OCI-LY3 (cell line): ENCODE results near the gene LGALS9B.
"Not testable (repeated sequence)": the region's sequence is repeated elsewhere in the genome, so short reads cannot be mapped to it uniquely, and the experiment has no call there.

ENCODE experiments used
- H2AFZ ChIP-seq: fragments of 200-600, 300-600 bp; shearing (Covaris generic); 2 replicates; pipeline ENCODE4 v1.6.0; 2014; ENCODE audit warnings: antibody characterized with exemption, low read depth, low read length
- H3K27ac ChIP-seq: fragments of 200-600, 300-600 bp; sonication (generic); 2 replicates; pipeline ENCODE4 v1.5.1; 2014; ENCODE audit warnings: mild to moderate bottlenecking, low read length, moderate library complexity, mixed read lengths
- H3K27me3 ChIP-seq: fragments of 200-600, 300-600 bp; sonication (generic); 2 replicates; pipeline ENCODE4 v1.6.1; 2014; ENCODE audit warnings: low read depth, low read length, mixed read lengths
- H3K36me3 ChIP-seq: fragments of 200-600, 300-600 bp; sonication (generic); replicated peaks from 2 replicates; pipeline ENCODE3; 2014; ENCODE audit warnings: low read depth, low read length, mixed read lengths
- H3K4me1 ChIP-seq: fragments of 300-600, 200-600 bp; sonication (generic); 2 replicates; pipeline ENCODE4 v1.6.1; 2014; ENCODE audit warnings: low read length, mixed read lengths
- H3K4me2 ChIP-seq: fragments of 200-600, 300-600 bp; sonication (generic); 2 replicates; pipeline ENCODE4 v1.6.1; 2014; ENCODE audit warnings: low read length, mixed read lengths
- H3K4me3 ChIP-seq: fragments of 300-600, 200-600 bp; sonication (generic); 2 replicates; pipeline ENCODE4 v1.5.1; 2014; ENCODE audit warnings: antibody characterized with exemption, mild to moderate bottlenecking, low read length, moderate library complexity
- H3K79me2 ChIP-seq: fragments of 300-600, 200-600 bp; shearing (Covaris generic); 2 replicates; pipeline ENCODE4 v1.6.1; 2014; ENCODE audit warnings: mild to moderate bottlenecking, low read length, mixed read lengths
- H3K9ac ChIP-seq: fragments of 300-600, 200-600 bp; shearing (Covaris generic); 2 replicates; pipeline ENCODE4 v1.6.0; 2014; ENCODE audit warnings: mild to moderate bottlenecking, low read length, moderate library complexity
- H3K9me3 ChIP-seq: fragments of 200-600, 300-600 bp; shearing (Covaris generic); 2 replicates; pipeline ENCODE4 v1.6.1; 2014; ENCODE audit warnings: low read length, mixed read lengths; ENCODE audit not compliant: insufficient read depth
- H4K20me1 ChIP-seq: fragments of 200-600, 300-600 bp; sonication (generic); 2 replicates; pipeline ENCODE4 v1.6.1; 2016; ENCODE audit warnings: low read length, mixed read lengths; ENCODE audit not compliant: insufficient read depth

Gene LGALS9B

GRCh38 chr17:20467447-20467846 lies at the start of gene LGALS9B:
Gene LGALS9B (minus strand): TSS chr17:20467539. CDS start chr17:20467470, 69 bp downstream.
- not testable (repeated sequence) for H2AFZ ChIP-seq

GRCh38 chr17:20516986-20517385 lies 49.6 kb upstream of the LGALS9B start:
- H3K9me3 ChIP-seq, H4K20me1 ChIP-seq, H3K4me2 ChIP-seq, H3K9ac ChIP-seq, H3K27me3 ChIP-seq, H3K4me3 ChIP-seq, H2AFZ ChIP-seq, H3K36me3 ChIP-seq, H3K79me2 ChIP-seq, H3K27ac ChIP-seq, H3K4me1 ChIP-seq: not testable (repeated sequence)

More at GRCh38 chr17:20467447-20467846, at the start of gene LGALS9B:
- H3K27me3 ChIP-seq, H3K4me3 ChIP-seq, H3K79me2 ChIP-seq, H3K36me3 ChIP-seq, H3K9me3 ChIP-seq, H3K4me1 ChIP-seq, H4K20me1 ChIP-seq, H3K27ac ChIP-seq, H3K9ac ChIP-seq: not testable (repeated sequence)
- H3K4me2 ChIP-seq, result peak within 1 kb of the TSS; percentile 28; the same call in 1 of the 2 replicates

- H3K9ac ChIP-seq, H3K4me3 ChIP-seq, H3K27ac ChIP-seq, H3K27me3 ChIP-seq, H3K79me2 ChIP-seq, H2AFZ ChIP-seq, H3K36me3 ChIP-seq, H4K20me1 ChIP-seq, H3K9me3 ChIP-seq, H3K4me2 ChIP-seq, H3K4me1 ChIP-seq: not testable (repeated sequence)
These were observed 47.8 kb upstream of the LGALS9B start for GRCh38 chr17:20515099-20515498.

GRCh38 chr17:20513539-20513938 lies 46.2 kb upstream of the LGALS9B start:
- H3K4me3 ChIP-seq, H3K79me2 ChIP-seq, H4K20me1 ChIP-seq, H3K4me2 ChIP-seq, H3K27me3 ChIP-seq, H3K27ac ChIP-seq, H3K4me1 ChIP-seq, H3K9me3 ChIP-seq, H2AFZ ChIP-seq, H3K36me3 ChIP-seq, H3K9ac ChIP-seq: not testable (repeated sequence)

GRCh38 chr17:20512378-20512777 lies 45.0 kb upstream of the LGALS9B start:
- not testable (repeated sequence) for H3K9me3 ChIP-seq, H3K4me2 ChIP-seq, H3K27ac ChIP-seq, H3K9ac ChIP-seq, H3K79me2 ChIP-seq, H4K20me1 ChIP-seq, H3K36me3 ChIP-seq, H3K4me1 ChIP-seq, H3K4me3 ChIP-seq, H2AFZ ChIP-seq, H3K27me3 ChIP-seq

DNA sequence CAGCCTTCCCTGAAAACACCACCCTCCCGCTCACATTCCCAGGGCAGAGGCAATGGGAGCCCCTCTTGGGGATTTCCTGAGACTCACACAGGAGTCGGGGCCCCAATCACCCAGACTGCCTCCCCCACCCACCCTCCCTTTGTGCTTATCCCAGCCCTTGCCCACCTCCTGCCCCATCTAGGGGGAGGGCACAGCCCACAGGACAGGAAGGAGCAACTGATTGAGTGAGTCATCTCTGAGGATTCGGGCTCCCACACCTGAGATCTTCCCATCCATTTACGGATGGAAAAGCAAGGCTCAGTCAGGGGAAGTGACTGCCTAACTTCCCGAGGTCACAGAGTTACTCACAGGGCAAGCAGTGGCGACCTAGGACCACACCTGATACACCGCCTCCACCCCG lies 44.4 kb upstream of the LGALS9B start:
- H3K36me3 ChIP-seq, H4K20me1 ChIP-seq, H3K4me3 ChIP-seq, H3K27ac ChIP-seq, H3K4me2 ChIP-seq, H3K9me3 ChIP-seq, H3K4me1 ChIP-seq, H3K79me2 ChIP-seq, H3K9ac ChIP-seq, H2AFZ ChIP-seq, H3K27me3 ChIP-seq: not testable (repeated sequence)

GRCh38 chr17:20505333-20505732 lies 38.0 kb upstream of the LGALS9B start:
- not testable (repeated sequence) for H3K27me3 ChIP-seq, H3K27ac ChIP-seq, H3K79me2 ChIP-seq, H3K4me2 ChIP-seq, H2AFZ ChIP-seq, H4K20me1 ChIP-seq, H3K4me1 ChIP-seq, H3K36me3 ChIP-seq, H3K4me3 ChIP-seq, H3K9ac ChIP-seq, H3K9me3 ChIP-seq

GRCh38 chr17:20504388-20505066 lies 37.2 kb upstream of the LGALS9B start:
- H3K27me3 ChIP-seq, H3K9me3 ChIP-seq, H3K4me1 ChIP-seq, H2AFZ ChIP-seq, H4K20me1 ChIP-seq, H3K27ac ChIP-seq, H3K79me2 ChIP-seq, H3K4me3 ChIP-seq, H3K4me2 ChIP-seq, H3K36me3 ChIP-seq, H3K9ac ChIP-seq: not testable (repeated sequence)

- not testable (repeated sequence) for H3K27me3 ChIP-seq, H3K79me2 ChIP-seq, H3K27ac ChIP-seq, H2AFZ ChIP-seq, H3K36me3 ChIP-seq, H3K9ac ChIP-seq, H4K20me1 ChIP-seq, H3K9me3 ChIP-seq, H3K4me2 ChIP-seq, H3K4me3 ChIP-seq, H3K4me1 ChIP-seq
These were observed 34.6 kb upstream of the LGALS9B start for GRCh38 chr17:20501896-20502295.

DNA sequence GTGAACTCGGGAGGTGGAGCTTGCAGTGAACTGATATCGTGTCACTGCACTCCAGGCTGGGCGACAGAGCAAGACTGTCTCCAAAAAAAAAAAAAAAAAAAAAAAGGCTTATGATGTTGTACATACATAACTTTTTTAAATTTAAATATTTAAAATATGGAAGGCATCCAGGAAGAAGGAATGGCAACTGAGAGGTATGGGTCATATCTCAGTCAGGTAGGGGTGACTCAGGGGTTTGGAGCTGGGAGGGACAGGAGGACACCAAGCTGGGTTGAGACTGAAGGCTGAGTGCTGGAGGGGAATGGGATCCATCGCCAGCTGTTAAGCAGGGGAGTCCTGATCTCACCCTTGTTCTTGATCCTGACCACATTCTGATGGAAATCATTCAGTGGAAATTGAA lies 33.0 kb upstream of the LGALS9B start:
- H3K9ac ChIP-seq, H3K4me2 ChIP-seq, H3K27me3 ChIP-seq, H3K36me3 ChIP-seq, H3K27ac ChIP-seq, H3K4me1 ChIP-seq, H3K79me2 ChIP-seq, H4K20me1 ChIP-seq, H3K9me3 ChIP-seq, H3K4me3 ChIP-seq, H2AFZ ChIP-seq: not testable (repeated sequence)
